ENCODE data around the gene KPNA6. TPM values are rescaled to one million over a fixed set of nuclear protein-coding genes. Genes with fewer than 3 reads are reported as not detected.

Gene KPNA6
- total and polyA plus RNA-seq, 2 of the 13 experiments (the other 11 are each of a cell fraction or from before 2014, with no cell fraction given): 22.0 to 47.5 TPM

DNA sequence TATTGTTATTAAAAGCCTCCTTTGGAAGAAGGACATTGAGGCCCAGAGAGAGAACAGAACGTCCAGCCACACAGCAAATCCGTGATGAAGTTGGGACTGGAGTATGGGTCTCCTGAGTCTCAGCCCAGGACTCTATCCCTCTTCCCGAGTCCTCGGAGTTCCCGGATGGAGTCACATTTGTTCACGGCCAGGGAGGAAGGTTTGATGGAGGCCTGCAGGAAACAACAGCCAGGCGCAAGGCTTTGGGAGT lies 71.3 kb downstream of the KPNA6 start (continued):
- TF ChIP-seq, protein P1, sequence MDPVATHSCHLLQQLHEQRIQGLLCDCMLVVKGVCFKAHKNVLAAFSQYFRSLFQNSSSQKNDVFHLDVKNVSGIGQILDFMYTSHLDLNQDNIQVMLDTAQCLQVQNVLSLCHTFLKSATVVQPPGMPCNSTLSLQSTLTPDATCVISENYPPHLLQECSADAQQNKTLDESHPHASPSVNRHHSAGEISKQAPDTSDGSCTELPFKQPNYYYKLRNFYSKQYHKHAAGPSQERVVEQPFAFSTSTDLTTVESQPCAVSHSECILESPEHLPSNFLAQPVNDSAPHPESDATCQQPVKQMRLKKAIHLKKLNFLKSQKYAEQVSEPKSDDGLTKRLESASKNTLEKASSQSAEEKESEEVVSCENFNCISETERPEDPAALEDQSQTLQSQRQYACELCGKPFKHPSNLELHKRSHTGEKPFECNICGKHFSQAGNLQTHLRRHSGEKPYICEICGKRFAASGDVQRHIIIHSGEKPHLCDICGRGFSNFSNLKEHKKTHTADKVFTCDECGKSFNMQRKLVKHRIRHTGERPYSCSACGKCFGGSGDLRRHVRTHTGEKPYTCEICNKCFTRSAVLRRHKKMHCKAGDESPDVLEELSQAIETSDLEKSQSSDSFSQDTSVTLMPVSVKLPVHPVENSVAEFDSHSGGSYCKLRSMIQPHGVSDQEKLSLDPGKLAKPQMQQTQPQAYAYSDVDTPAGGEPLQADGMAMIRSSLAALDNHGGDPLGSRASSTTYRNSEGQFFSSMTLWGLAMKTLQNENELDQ (CRISPR knock-in tag; IDR thresholded peaks at IDR 0.05; ENCODE audit: borderline replicate concordance): 0 out of 2 replicates have a peak, but pooled peaks have one; percentile 48

DNA sequence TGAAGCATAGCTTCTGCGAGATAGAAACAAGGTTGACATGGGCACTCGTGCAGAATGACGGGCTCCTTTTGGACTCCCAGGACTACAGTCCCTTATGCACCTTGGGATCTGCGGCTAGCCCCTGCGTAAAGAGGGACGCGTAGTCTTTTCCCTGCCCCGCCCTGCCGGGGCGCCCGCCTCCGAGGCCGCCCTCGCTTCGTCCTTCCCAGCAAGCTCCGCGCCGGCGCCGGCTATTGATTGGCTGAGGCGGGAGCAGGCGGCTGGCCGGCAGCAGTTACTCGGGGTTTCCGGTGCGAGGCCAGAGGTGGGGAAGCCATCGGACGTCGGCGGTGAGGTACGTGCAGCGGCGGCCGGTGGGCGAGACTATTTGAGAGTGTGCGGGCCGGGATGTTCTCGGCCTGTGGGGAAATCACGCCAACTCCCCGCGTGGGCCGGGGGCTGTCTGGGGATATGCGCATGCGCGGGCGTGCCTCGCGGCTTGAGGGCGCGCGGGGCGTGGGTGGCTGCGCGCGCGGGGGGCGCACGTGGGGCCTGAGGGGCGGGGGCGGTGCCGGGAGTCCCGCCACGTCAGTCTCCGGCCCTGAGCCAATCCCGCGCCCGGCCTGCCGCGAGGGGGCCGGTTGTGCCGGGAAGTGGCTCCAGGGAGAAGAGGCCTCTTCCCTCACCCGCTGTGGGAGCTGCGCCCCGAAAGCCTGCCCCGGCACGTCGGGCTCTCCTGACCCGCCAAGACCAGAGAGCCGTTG lies 71.8 kb downstream of the KPNA6 start, which contains the start of gene TXLNA:
Gene TXLNA, plus strand, starts transcription at position 233 of the 743 bp plus-strand sequence. CDS start 671 bp downstream, outside the sequence.
- WGBS (ENCODE audit: low lambda C conversion rate): 0% methylated on average over 13 of the region's 79 CpGs
- peaks cover 35% of the 10 kb centered on the region for H3K79me2 ChIP-seq (ENCODE audit: insufficient read depth, low read length)
- H3K9ac ChIP-seq (ENCODE audit: insufficient read depth, low read depth, low read length): peak within 1 kb of the TSS; percentile 84
- BruUV-seq (replicated peaks): no TSS peak
- ChIA-PET POLR2A (interaction anchor here (0.5 to 2.7 kb wide), 20 partner anchors 13 to 214 kb away, joined by 3 to 38 read pairs (median 4); partner anchors contain the start of genes BSDC1, CCDC28B, EIF3I and HDAC1), CTCF (ENCODE audit: low intra/inter-chr PET ratio, low total read pairs) (no interaction called here)
- DNase-seq (ENCODE audit: low spot score) (peak; percentile 86), ATAC-seq (peak; percentile 85), FAIRE-seq (no peak)
- no peaks in the 10 kb centered on the region for H3K27me3 ChIP-seq (ENCODE audit: control insufficient read depth in 1 of 2, insufficient read depth in 2 of 2, low read length in 2 of 2)
- intact Hi-C loops (cut with micrococcal nuclease; ENCODE audit: unreplicated experiment) (no loop called here), in situ Hi-C loops (cut with HindIII; ENCODE audit: extremely low pct_ligation_motif_present, low pct_unique_long_range_greater_than_20kb) (no loop called here)
- H3K4me3 ChIP-seq (replicated peaks in 1 of 3; ENCODE audit: insufficient read depth in 1 of 3, low read depth in 2 of 3, low read length in 3 of 3): peak within 1 kb of the TSS; percentile 58 to 76 (median 61)
- peak within 1 kb of the TSS; percentile 80 for H3K4me2 ChIP-seq (ENCODE audit: low read depth, low read length)
- peak within 1 kb of the TSS; percentile 87 for H3K27ac ChIP-seq (ENCODE audit: extremely low read length, insufficient read depth, low read length)
- H3K4me1 ChIP-seq (ENCODE audit: insufficient read depth, low read length): peaks cover 64% of the 10 kb centered on the region
- no peaks in the 10 kb centered on the region for H4K20me1 ChIP-seq (ENCODE audit: insufficient read depth, low read length)
- no peaks in the 10 kb centered on the region for H3K9me3 ChIP-seq (ENCODE audit: low read length)
- H2AFZ ChIP-seq (ENCODE audit: low read length): peak within 1 kb of the TSS; percentile 85
- peaks cover 8 to 20% of the 10 kb centered on the region in 2 experiments; a peak in 4 of 5 replicates for H3K36me3 ChIP-seq (replicated peaks in 1 of 2; ENCODE audit: control insufficient read depth in 1 of 2, insufficient read depth in 2 of 2, low read length in 2 of 2)
- TF ChIP-seq ZNF616 (CRISPR knock-in tag; IDR thresholded peaks at IDR 0.05; ENCODE audit: low read depth) (peak; percentile 94; the same call in 1 of the 2 replicates), TBP (CRISPR knock-in tag; IDR thresholded peaks at IDR 0.05) (no peak), SALL2 (CRISPR knock-in tag; IDR thresholded peaks at IDR 0.05) (peak; percentile 93), RFXAP (CRISPR knock-in tag; IDR thresholded peaks at IDR 0.05; ENCODE audit: borderline replicate concordance) (peak; percentile 63), ZSCAN12 (CRISPR knock-in tag; IDR thresholded peaks at IDR 0.05) (peak; percentile 45; the same call in 1 of the 2 replicates), ZNF781 (CRISPR knock-in tag; IDR thresholded peaks at IDR 0.05; ENCODE audit: borderline replicate concordance, not compliant biosample characterization) (peak; percentile 89)
- TF ChIP-seq, protein P2, sequence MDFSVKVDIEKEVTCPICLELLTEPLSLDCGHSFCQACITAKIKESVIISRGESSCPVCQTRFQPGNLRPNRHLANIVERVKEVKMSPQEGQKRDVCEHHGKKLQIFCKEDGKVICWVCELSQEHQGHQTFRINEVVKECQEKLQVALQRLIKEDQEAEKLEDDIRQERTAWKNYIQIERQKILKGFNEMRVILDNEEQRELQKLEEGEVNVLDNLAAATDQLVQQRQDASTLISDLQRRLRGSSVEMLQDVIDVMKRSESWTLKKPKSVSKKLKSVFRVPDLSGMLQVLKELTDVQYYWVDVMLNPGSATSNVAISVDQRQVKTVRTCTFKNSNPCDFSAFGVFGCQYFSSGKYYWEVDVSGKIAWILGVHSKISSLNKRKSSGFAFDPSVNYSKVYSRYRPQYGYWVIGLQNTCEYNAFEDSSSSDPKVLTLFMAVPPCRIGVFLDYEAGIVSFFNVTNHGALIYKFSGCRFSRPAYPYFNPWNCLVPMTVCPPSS (IDR thresholded peaks at IDR 0.05): no peak
- TF ChIP-seq, protein P3, sequence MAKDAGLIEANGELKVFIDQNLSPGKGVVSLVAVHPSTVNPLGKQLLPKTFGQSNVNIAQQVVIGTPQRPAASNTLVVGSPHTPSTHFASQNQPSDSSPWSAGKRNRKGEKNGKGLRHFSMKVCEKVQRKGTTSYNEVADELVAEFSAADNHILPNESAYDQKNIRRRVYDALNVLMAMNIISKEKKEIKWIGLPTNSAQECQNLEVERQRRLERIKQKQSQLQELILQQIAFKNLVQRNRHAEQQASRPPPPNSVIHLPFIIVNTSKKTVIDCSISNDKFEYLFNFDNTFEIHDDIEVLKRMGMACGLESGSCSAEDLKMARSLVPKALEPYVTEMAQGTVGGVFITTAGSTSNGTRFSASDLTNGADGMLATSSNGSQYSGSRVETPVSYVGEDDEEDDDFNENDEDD (CRISPR knock-in tag; IDR thresholded peaks at IDR 0.05; ENCODE audit: borderline replicate concordance): peak; percentile 92
- TF ChIP-seq, protein P4, sequence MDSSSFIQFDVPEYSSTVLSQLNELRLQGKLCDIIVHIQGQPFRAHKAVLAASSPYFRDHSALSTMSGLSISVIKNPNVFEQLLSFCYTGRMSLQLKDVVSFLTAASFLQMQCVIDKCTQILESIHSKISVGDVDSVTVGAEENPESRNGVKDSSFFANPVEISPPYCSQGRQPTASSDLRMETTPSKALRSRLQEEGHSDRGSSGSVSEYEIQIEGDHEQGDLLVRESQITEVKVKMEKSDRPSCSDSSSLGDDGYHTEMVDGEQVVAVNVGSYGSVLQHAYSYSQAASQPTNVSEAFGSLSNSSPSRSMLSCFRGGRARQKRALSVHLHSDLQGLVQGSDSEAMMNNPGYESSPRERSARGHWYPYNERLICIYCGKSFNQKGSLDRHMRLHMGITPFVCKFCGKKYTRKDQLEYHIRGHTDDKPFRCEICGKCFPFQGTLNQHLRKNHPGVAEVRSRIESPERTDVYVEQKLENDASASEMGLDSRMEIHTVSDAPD (CRISPR knock-in tag; IDR thresholded peaks at IDR 0.05): no peak; the same call in 1 of the 2 replicates
- TF ChIP-seq, protein P5, sequence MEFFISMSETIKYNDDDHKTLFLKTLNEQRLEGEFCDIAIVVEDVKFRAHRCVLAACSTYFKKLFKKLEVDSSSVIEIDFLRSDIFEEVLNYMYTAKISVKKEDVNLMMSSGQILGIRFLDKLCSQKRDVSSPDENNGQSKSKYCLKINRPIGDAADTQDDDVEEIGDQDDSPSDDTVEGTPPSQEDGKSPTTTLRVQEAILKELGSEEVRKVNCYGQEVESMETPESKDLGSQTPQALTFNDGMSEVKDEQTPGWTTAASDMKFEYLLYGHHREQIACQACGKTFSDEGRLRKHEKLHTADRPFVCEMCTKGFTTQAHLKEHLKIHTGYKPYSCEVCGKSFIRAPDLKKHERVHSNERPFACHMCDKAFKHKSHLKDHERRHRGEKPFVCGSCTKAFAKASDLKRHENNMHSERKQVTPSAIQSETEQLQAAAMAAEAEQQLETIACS (CRISPR knock-in tag; IDR thresholded peaks at IDR 0.05): 0 out of 2 replicates have a peak, but pooled peaks have one; percentile 29
